ENCODE measurements around the gene ALB.

The ALB gene

DNA sequence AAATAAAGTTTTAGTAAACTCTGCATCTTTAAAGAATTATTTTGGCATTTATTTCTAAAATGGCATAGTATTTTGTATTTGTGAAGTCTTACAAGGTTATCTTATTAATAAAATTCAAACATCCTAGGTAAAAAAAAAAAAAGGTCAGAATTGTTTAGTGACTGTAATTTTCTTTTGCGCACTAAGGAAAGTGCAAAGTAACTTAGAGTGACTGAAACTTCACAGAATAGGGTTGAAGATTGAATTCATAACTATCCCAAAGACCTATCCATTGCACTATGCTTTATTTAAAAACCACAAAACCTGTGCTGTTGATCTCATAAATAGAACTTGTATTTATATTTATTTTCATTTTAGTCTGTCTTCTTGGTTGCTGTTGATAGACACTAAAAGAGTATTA, 370 bp downstream of the ALB start:
- TF ChIP-seq, protein P1, sequence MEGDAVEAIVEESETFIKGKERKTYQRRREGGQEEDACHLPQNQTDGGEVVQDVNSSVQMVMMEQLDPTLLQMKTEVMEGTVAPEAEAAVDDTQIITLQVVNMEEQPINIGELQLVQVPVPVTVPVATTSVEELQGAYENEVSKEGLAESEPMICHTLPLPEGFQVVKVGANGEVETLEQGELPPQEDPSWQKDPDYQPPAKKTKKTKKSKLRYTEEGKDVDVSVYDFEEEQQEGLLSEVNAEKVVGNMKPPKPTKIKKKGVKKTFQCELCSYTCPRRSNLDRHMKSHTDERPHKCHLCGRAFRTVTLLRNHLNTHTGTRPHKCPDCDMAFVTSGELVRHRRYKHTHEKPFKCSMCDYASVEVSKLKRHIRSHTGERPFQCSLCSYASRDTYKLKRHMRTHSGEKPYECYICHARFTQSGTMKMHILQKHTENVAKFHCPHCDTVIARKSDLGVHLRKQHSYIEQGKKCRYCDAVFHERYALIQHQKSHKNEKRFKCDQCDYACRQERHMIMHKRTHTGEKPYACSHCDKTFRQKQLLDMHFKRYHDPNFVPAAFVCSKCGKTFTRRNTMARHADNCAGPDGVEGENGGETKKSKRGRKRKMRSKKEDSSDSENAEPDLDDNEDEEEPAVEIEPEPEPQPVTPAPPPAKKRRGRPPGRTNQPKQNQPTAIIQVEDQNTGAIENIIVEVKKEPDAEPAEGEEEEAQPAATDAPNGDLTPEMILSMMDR (IDR thresholded peaks at IDR 0.05), result no peak

DNA sequence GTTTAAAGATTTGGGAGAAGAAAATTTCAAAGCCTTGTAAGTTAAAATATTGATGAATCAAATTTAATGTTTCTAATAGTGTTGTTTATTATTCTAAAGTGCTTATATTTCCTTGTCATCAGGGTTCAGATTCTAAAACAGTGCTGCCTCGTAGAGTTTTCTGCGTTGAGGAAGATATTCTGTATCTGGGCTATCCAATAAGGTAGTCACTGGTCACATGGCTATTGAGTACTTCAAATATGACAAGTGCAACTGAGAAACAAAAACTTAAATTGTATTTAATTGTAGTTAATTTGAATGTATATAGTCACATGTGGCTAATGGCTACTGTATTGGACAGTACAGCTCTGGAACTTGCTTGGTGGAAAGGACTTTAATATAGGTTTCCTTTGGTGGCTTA, 1.1 kb downstream of the ALB start:
- TF ChIP-seq, protein P1 (IDR thresholded peaks at IDR 0.05), result no peak

DNA sequence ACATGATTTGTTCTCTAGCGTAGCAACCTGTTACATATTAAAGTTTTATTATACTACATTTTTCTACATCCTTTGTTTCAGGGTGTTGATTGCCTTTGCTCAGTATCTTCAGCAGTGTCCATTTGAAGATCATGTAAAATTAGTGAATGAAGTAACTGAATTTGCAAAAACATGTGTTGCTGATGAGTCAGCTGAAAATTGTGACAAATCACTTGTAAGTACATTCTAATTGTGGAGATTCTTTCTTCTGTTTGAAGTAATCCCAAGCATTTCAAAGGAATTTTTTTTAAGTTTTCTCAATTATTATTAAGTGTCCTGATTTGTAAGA, 2.4 kb downstream of the ALB start:
- TF ChIP-seq, protein P1 (IDR thresholded peaks at IDR 0.05), result no peak

DNA sequence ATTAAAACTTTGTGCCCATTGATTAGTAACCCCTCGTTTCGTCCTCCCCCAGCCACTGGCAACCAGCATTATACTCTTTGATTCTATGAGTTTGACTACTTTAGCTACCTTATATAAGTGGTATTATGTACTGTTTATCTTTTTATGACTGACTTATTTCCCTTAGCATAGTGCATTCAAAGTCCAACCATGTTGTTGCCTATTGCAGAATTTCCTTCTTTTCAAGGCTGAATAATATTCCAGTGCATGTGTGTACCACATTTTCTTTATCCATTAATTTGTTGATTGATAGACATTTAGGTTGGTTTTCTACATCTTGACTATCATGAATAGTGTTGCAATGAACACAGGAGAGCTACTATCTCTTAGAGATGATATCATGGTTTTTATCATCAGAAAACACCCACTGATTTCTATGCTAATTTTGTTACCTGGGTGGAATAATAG, 3.2 kb downstream of the ALB start:
- TF ChIP-seq, protein P1 (IDR thresholded peaks at IDR 0.05), result no peak

DNA sequence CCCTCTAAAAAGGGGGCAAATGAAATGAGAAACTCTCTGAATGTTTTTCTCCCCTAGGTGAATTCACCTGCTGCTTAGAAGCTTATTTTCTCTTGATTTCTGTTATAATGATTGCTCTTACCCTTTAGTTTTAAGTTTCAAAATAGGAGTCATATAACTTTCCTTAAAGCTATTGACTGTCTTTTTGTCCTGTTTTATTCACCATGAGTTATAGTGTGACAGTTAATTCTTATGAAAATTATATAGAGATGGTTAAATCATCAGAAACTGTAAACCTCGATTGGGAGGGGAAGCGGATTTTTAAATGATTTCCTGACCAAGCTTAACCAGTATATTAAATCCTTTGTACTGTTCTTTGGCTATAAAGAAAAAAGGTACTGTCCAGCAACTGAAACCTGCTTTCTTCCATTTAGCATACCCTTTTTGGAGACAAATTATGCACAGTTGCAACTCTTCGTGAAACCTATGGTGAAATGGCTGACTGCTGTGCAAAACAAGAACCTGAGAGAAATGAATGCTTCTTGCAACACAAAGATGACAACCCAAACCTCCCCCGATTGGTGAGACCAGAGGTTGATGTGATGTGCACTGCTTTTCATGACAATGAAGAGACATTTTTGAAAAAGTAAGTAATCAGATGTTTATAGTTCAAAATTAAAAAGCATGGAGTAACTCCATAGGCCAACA, 4.2 kb downstream of the ALB start:
- TF ChIP-seq, protein P1 (IDR thresholded peaks at IDR 0.05), result no peak

DNA sequence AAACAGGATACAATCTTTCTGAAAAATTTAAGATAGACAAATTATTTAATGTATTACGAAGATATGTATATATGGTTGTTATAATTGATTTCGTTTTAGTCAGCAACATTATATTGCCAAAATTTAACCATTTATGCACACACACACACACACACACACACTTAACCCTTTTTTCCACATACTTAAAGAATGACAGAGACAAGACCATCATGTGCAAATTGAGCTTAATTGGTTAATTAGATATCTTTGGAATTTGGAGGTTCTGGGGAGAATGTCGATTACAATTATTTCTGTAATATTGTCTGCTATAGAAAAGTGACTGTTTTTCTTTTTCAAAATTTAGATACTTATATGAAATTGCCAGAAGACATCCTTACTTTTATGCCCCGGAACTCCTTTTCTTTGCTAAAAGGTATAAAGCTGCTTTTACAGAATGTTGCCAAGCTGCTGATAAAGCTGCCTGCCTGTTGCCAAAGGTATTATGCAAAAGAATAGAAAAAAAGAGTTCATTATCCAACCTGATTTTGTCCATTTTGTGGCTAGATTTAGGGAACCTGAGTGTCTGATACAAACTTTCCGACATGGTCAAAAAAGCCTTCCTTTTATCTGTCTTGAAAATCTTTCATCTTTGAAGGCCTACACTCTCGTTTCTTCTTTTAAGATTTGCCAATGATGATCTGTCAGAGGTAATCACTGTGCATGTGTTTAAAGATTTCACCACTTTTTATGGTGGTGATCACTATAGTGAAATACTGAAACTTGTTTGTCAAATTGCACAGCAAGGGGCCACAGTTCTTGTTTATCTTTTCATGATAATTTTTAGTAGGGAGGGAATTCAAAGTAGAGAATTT, 5.2 kb downstream of the ALB start:
- TF ChIP-seq, protein P1 (IDR thresholded peaks at IDR 0.05), result no peak

DNA sequence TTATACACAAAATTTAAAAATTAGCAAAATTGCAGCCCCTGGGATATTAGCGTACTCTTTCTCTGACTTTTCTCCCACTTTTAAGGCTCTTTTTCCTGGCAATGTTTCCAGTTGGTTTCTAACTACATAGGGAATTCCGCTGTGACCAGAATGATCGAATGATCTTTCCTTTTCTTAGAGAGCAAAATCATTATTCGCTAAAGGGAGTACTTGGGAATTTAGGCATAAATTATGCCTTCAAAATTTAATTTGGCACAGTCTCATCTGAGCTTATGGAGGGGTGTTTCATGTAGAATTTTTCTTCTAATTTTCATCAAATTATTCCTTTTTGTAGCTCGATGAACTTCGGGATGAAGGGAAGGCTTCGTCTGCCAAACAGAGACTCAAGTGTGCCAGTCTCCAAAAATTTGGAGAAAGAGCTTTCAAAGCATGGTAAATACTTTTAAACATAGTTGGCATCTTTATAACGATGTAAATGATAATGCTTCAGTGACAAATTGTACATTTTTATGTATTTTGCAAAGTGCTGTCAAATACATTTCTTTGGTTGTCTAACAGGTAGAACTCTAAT, 6.0 kb downstream of the ALB start:
- TF ChIP-seq, protein P1 (IDR thresholded peaks at IDR 0.05), result no peak
